ENCODE data around the gene BCL2L11.

DNA sequence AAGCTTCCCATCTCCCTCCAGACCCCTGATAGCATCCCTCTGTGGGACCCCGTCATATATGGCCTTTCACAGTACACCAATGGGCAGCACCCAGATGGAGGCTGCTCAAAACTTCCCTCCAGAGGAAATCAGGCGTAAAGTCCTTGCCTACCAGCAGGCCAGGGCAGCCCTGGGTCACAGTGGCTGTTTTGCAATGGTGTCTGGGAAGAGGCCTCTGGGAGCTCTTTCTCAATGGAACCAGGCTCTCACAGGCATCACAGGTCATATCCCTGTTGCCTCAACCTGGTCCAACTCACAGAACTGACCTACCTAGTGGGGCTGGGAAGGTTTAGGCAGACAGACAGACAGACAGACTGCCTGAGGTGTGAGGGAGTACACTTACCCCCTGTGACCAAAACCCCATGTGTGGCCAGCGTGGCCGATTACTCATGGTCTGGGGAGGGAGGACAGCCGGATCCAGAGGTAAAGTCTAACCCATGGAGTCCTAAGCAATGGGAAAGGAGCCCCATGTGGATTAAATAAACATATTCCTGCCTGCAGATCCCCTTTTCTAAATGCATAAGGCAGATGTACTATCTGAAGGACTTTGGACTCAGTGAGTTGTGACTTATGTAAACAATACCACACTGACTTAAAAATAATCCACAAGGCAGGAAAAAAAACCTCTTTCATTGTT lies 58.2 kb downstream of the BCL2L11 start:
- TF ChIP-seq, protein P1, sequence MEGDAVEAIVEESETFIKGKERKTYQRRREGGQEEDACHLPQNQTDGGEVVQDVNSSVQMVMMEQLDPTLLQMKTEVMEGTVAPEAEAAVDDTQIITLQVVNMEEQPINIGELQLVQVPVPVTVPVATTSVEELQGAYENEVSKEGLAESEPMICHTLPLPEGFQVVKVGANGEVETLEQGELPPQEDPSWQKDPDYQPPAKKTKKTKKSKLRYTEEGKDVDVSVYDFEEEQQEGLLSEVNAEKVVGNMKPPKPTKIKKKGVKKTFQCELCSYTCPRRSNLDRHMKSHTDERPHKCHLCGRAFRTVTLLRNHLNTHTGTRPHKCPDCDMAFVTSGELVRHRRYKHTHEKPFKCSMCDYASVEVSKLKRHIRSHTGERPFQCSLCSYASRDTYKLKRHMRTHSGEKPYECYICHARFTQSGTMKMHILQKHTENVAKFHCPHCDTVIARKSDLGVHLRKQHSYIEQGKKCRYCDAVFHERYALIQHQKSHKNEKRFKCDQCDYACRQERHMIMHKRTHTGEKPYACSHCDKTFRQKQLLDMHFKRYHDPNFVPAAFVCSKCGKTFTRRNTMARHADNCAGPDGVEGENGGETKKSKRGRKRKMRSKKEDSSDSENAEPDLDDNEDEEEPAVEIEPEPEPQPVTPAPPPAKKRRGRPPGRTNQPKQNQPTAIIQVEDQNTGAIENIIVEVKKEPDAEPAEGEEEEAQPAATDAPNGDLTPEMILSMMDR (conservative IDR thresholded peaks at IDR 0.05; ENCODE audit: low read depth in 2 of 2): no peak
- TF ChIP-seq POLR2AphosphoS5 (IDR thresholded peaks at IDR 0.05; ENCODE audit: low read depth): no peak
- TF ChIP-seq CREB1 (CRISPR knock-in tag; IDR thresholded peaks at IDR 0.05; ENCODE audit: low read depth): no peak
- no peak for TF ChIP-seq EZH2 (IDR thresholded peaks at IDR 0.05; ENCODE audit: low read depth, unreplicated experiment)
- no peak for TF ChIP-seq EZH2phosphoT487 (IDR thresholded peaks at IDR 0.05; ENCODE audit: unreplicated experiment)
- TF ChIP-seq JUNB (IDR thresholded peaks at IDR 0.05; ENCODE audit: unreplicated experiment): no peak
- TF ChIP-seq, protein P2, sequence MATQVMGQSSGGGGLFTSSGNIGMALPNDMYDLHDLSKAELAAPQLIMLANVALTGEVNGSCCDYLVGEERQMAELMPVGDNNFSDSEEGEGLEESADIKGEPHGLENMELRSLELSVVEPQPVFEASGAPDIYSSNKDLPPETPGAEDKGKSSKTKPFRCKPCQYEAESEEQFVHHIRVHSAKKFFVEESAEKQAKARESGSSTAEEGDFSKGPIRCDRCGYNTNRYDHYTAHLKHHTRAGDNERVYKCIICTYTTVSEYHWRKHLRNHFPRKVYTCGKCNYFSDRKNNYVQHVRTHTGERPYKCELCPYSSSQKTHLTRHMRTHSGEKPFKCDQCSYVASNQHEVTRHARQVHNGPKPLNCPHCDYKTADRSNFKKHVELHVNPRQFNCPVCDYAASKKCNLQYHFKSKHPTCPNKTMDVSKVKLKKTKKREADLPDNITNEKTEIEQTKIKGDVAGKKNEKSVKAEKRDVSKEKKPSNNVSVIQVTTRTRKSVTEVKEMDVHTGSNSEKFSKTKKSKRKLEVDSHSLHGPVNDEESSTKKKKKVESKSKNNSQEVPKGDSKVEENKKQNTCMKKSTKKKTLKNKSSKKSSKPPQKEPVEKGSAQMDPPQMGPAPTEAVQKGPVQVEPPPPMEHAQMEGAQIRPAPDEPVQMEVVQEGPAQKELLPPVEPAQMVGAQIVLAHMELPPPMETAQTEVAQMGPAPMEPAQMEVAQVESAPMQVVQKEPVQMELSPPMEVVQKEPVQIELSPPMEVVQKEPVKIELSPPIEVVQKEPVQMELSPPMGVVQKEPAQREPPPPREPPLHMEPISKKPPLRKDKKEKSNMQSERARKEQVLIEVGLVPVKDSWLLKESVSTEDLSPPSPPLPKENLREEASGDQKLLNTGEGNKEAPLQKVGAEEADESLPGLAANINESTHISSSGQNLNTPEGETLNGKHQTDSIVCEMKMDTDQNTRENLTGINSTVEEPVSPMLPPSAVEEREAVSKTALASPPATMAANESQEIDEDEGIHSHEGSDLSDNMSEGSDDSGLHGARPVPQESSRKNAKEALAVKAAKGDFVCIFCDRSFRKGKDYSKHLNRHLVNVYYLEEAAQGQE (IDR thresholded peaks at IDR 0.05; ENCODE audit: unreplicated experiment): no peak
- TF ChIP-seq ZNF114 (CRISPR knock-in tag; IDR thresholded peaks at IDR 0.05): no peak
- no peak for TF ChIP-seq STAT1 (IDR thresholded peaks at IDR 0.05; ENCODE audit: unreplicated experiment)
- TF ChIP-seq ZNF331 (CRISPR knock-in tag; IDR thresholded peaks at IDR 0.05; ENCODE audit: low read depth): no peak
- TF ChIP-seq, protein P3, sequence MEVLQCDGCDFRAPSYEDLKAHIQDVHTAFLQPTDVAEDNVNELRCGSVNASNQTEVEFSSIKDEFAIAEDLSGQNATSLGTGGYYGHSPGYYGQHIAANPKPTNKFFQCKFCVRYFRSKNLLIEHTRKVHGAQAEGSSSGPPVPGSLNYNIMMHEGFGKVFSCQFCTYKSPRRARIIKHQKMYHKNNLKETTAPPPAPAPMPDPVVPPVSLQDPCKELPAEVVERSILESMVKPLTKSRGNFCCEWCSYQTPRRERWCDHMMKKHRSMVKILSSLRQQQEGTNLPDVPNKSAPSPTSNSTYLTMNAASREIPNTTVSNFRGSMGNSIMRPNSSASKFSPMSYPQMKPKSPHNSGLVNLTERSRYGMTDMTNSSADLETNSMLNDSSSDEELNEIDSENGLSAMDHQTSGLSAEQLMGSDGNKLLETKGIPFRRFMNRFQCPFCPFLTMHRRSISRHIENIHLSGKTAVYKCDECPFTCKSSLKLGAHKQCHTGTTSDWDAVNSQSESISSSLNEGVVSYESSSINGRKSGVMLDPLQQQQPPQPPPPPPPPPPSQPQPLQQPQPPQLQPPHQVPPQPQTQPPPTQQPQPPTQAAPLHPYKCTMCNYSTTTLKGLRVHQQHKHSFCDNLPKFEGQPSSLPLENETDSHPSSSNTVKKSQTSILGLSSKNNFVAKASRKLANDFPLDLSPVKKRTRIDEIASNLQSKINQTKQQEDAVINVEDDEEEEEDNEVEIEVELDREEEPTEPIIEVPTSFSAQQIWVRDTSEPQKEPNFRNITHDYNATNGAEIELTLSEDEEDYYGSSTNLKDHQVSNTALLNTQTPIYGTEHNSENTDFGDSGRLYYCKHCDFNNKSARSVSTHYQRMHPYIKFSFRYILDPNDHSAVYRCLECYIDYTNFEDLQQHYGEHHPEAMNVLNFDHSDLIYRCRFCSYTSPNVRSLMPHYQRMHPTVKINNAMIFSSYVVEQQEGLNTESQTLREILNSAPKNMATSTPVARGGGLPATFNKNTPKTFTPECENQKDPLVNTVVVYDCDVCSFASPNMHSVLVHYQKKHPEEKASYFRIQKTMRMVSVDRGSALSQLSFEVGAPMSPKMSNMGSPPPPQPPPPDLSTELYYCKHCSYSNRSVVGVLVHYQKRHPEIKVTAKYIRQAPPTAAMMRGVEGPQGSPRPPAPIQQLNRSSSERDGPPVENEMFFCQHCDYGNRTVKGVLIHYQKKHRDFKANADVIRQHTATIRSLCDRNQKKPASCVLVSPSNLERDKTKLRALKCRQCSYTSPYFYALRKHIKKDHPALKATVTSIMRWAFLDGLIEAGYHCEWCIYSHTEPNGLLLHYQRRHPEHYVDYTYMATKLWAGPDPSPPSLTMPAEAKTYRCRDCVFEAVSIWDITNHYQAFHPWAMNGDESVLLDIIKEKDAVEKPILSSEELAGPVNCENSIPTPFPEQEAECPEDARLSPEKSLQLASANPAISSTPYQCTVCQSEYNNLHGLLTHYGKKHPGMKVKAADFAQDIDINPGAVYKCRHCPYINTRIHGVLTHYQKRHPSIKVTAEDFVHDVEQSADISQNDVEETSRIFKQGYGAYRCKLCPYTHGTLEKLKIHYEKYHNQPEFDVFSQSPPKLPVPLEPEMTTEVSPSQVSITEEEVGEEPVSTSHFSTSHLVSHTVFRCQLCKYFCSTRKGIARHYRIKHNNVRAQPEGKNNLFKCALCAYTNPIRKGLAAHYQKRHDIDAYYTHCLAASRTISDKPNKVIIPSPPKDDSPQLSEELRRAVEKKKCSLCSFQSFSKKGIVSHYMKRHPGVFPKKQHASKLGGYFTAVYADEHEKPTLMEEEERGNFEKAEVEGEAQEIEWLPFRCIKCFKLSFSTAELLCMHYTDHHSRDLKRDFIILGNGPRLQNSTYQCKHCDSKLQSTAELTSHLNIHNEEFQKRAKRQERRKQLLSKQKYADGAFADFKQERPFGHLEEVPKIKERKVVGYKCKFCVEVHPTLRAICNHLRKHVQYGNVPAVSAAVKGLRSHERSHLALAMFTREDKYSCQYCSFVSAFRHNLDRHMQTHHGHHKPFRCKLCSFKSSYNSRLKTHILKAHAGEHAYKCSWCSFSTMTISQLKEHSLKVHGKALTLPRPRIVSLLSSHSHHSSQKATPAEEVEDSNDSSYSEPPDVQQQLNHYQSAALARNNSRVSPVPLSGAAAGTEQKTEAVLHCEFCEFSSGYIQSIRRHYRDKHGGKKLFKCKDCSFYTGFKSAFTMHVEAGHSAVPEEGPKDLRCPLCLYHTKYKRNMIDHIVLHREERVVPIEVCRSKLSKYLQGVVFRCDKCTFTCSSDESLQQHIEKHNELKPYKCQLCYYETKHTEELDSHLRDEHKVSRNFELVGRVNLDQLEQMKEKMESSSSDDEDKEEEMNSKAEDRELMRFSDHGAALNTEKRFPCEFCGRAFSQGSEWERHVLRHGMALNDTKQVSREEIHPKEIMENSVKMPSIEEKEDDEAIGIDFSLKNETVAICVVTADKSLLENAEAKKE (CRISPR knock-in tag; IDR thresholded peaks at IDR 0.05): no peak
- TF ChIP-seq, protein P4, sequence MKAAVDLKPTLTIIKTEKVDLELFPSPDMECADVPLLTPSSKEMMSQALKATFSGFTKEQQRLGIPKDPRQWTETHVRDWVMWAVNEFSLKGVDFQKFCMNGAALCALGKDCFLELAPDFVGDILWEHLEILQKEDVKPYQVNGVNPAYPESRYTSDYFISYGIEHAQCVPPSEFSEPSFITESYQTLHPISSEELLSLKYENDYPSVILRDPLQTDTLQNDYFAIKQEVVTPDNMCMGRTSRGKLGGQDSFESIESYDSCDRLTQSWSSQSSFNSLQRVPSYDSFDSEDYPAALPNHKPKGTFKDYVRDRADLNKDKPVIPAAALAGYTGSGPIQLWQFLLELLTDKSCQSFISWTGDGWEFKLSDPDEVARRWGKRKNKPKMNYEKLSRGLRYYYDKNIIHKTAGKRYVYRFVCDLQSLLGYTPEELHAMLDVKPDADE (IDR thresholded peaks at IDR 0.05): no peak
